B cell (primary cell): ENCODE measurements around the gene STAB1. TPM values are rescaled to one million over a fixed set of nuclear protein-coding genes. Genes with fewer than 3 reads are reported as not detected.

ENCODE experiments used
- ATAC-seq: fragments of 200-7000 bp; cut with Tn5 transposase; one replicate; pipeline ENCODE4 v1.10.0; 2021; ENCODE audit warnings: low read depth, mild to moderate bottlenecking, moderate number of reproducible peaks, moderate library complexity
- CTCF ChIA-PET: fragments of 350-600 bp; sonication (Branson Sonifier 250); formaldehyde crosslinking; loops from one replicate; lab custom pipeline; 2021; ENCODE audit warnings: antibody characterized with exemption, inconsistent platforms; lab: Charles Lee
- POLR2A ChIA-PET: fragments of 350-600 bp; sonication (Branson Sonifier 250); formaldehyde crosslinking; loops from one replicate; lab custom pipeline; 2021; ENCODE audit warnings: antibody characterized with exemption; lab: Charles Lee
- DNase-seq: peaks from one replicate; pipeline ENCODE4 v3.0.0; 2013
- H2AFZ ChIP-seq: 2 replicates; pipeline ENCODE4 v1.6.1; 2012; ENCODE audit warnings: mild to moderate bottlenecking, low read depth, low read length; ENCODE audit not compliant: insufficient read depth, poor library complexity, severe bottlenecking
- H3K27ac ChIP-seq, 2 donors: 1 replicate in 1 of 2; 2 replicates in 1 of 2; pipeline ENCODE4 v1.5.1; 2012 to 2013; ENCODE audit warnings: low read length in 2 of 2, mild to moderate bottlenecking in 2 of 2, moderate library complexity in 1 of 2
- H3K27me3 ChIP-seq, 4 experiments: fragments of 200-600 bp in 1 of 4; sonication (generic) in 1 of 4; replicated peaks in 1 of 4; 1 replicate in 2 of 4; 2 replicates in 2 of 4; pipeline versions ENCODE4 v1.6.1 to v1.7.0; 2013 to 2016; ENCODE audit warnings: low read length in 3 of 4, mild to moderate bottlenecking in 2 of 4, mixed read lengths in 1 of 4, moderate library complexity in 1 of 4; ENCODE audit not compliant: insufficient read depth in 4 of 4, control insufficient read depth in 3 of 4; ENCODE audit errors: control extremely low read depth in 1 of 4
- H3K36me3 ChIP-seq, 2 experiments: replicated peaks in 1 of 2; 1 replicate in 1 of 2; 2 replicates in 1 of 2; pipeline versions ENCODE4 v1.6.1 to v1.7.1; 2013; ENCODE audit warnings: low read length in 1 of 2; ENCODE audit not compliant: insufficient read depth in 2 of 2, control insufficient read depth in 1 of 2; ENCODE audit errors: control extremely low read depth in 1 of 2, extremely low read depth in 1 of 2
- H3K4me1 ChIP-seq, 2 donors: fragments of 200-600 bp in 1 of 2; sonication (generic) in 1 of 2; 1 replicate in 1 of 2; 2 replicates in 1 of 2; pipeline versions ENCODE4 v1.5.1 to v1.6.1; 2013 to 2017; ENCODE audit warnings: low read length in 2 of 2; ENCODE audit not compliant: control insufficient read depth in 2 of 2, insufficient read depth in 2 of 2
- H3K4me2 ChIP-seq: replicated peaks from 2 replicates; pipeline ENCODE3; 2012; ENCODE audit warnings: mild to moderate bottlenecking, low read depth, low read length; ENCODE audit not compliant: poor library complexity, severe bottlenecking
- H3K4me3 ChIP-seq, 5 experiments: fragments of 200-600 bp in 1 of 5; sonication (generic) in 1 of 5; 1 replicate in 3 of 5; 2 replicates in 2 of 5; pipeline versions ENCODE4 v1.5.1 to v1.7.0; 2011 to 2016; ENCODE audit warnings: low read length in 4 of 5, mild to moderate bottlenecking in 4 of 5, low read depth in 2 of 5, control low read depth in 1 of 5, moderate library complexity in 1 of 5; ENCODE audit not compliant: insufficient read depth in 1 of 5; ENCODE audit errors: control extremely low read depth in 1 of 5, extremely low read depth in 1 of 5
- H3K79me2 ChIP-seq: fragments of 200-600 bp; sonication (generic); one replicate; pipeline ENCODE4 v1.6.0; 2016; ENCODE audit warnings: low read length; ENCODE audit not compliant: control insufficient read depth, insufficient read depth
- H3K9ac ChIP-seq: fragments of 200-600 bp; sonication (generic); 2 replicates; pipeline ENCODE4 v1.6.1; 2017; ENCODE audit warnings: mild to moderate bottlenecking, low read length, moderate library complexity
- H3K9me3 ChIP-seq, 3 donors: one replicate each; pipeline versions ENCODE4 v1.6.1 to v1.7.1; 2013; ENCODE audit warnings: low read length in 2 of 3; ENCODE audit not compliant: control insufficient read depth in 2 of 3, insufficient read depth in 1 of 3; ENCODE audit errors: control extremely low read depth in 1 of 3
- H4K20me1 ChIP-seq: 2 replicates; pipeline ENCODE4 v1.6.0; 2012; ENCODE audit warnings: mild to moderate bottlenecking, low read length; ENCODE audit not compliant: insufficient read depth, control insufficient read depth, poor library complexity, severe bottlenecking
- H3K27ac Mint-ChIP-seq: one replicate; pipeline ENCODE4 v1.8.0; 2021; ENCODE audit warnings: mixed read lengths
- H3K27me3 Mint-ChIP-seq: one replicate; pipeline ENCODE4 v1.8.0; 2021; ENCODE audit warnings: mixed read lengths
- H3K4me1 Mint-ChIP-seq: one replicate; pipeline ENCODE4 v1.8.0; 2021; ENCODE audit warnings: mixed read lengths
- H3K4me3 Mint-ChIP-seq: one replicate; pipeline ENCODE4 v1.8.0; 2021; ENCODE audit warnings: mixed read lengths
- H3K9me3 Mint-ChIP-seq: one replicate; pipeline ENCODE4 v1.8.0; 2022; ENCODE audit warnings: mixed read lengths; ENCODE audit not compliant: insufficient read depth
- CTCF ChIP-seq: fragments of 200-600 bp; IDR thresholded peaks from one replicate; pipeline ENCODE4 v1.8.0; 2022; ENCODE audit warnings: antibody characterized with exemption, mild to moderate bottlenecking
- EZH2 ChIP-seq: IDR thresholded peaks from 2 replicates; pipeline ENCODE4 v1.6.1; 2012; ENCODE audit warnings: borderline replicate concordance, low read depth, mild to moderate bottlenecking, moderate library complexity, low read length; ENCODE audit not compliant: insufficient read depth, poor library complexity, severe bottlenecking
- WGBS: methylation state at CpG from one replicate; pipeline ENCODE4 v1.1.5; 2013; ENCODE audit warnings: missing lambda C conversion rate; ENCODE audit not compliant: insufficient coverage; 5-methylcytosine and 5-hydroxymethylcytosine counted together
- intact Hi-C: fragments of 100-400 bp; cut with micrococcal nuclease; formaldehyde crosslinking; loops from one replicate; pipeline ENCODE4 v1.10.0; 2022
- polyA plus RNA-seq: library from polyadenylated mRNA; depleted of rRNA; stranded (reverse); fragments of >200 nt; gene quantifications from 2 replicates; pipeline ENCODE4 v1.2.3, GENCODE V29; 2012
- total RNA-seq, 2 donors: library from RNA; stranded (reverse); fragments of 120-200 nt in 1 of 2; gene quantifications; 1 replicate in 1 of 2; 2 replicates in 1 of 2; pipeline versions ENCODE4 v1.2.3 to v1.2.4, GENCODE V29; 2013 to 2022

The STAB1 gene
- total and polyA plus RNA-seq, 2 donors (not counting 1 experiment from before 2014, with no cell fraction given) = 3.8 to 4.5 TPM

DNA sequence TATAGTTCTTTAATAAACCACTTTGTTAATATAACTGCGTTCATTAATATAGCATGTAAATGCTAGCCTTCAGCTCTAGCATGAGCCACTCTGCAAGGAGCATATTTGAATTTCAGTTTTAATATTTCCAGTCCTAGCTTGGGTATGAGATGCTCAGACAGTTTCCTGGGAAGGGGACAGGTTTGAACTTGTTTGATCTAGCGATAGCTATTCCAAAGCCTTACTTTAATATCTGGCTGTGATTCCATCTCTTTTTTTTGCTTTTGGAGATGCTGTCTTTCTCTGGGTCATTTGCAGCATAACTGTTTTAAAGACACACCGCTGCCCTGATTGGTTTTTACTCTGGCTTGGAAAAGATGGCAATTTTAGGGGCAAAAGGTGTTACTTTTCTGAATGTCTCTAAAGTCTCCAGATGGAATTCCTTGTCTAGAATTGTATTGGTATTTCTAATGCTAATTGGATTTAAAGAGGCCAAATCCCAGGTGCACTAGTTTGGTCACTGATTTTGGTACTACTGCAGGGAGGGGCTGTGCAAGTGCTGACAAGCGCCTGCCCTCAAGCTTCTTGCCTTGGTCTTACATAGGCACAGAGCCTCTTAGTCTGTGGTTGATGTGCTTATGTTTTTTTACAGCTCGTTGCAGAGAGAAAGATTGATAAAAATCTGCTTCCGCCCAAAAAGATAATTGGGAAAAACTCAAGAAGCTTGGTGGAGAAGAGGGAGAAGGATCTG is 36.9 kb upstream of the STAB1 start:
- POLR2A ChIA-PET = no interaction called here
- TF ChIP-seq CTCF = no peak
- TF ChIP-seq EZH2 = no peak
- H3K27ac Mint-ChIP-seq = peak overlapping the region; percentile 1
- no peak overlapping the region for H3K4me3 Mint-ChIP-seq
- H3K27me3 ChIP-seq = no peaks in the 10 kb centered on the region
- no peak overlapping the region for H2AFZ ChIP-seq
- WGBS = 93% methylated on average over 5 of the region's 6 CpGs
- no peaks in the 10 kb centered on the region for H3K9me3 ChIP-seq
- no peak for ATAC-seq
- H3K79me2 ChIP-seq = peaks cover 27% of the 10 kb centered on the region
- intact Hi-C loops = loop anchor here (5.0 kb wide), 2 partner anchors 229 to 231 kb away; partner anchors contain the start of genes GNL3, PBRM1 and TLR9
- H3K4me2 ChIP-seq = no peak overlapping the region
- no peak overlapping the region for H3K9ac ChIP-seq
- peaks cover 41% of the 10 kb centered on the region for H3K4me1 Mint-ChIP-seq
- peaks cover 9% of the 10 kb centered on the region for H4K20me1 ChIP-seq
- no peaks in the 10 kb centered on the region for H3K9me3 Mint-ChIP-seq
- H3K4me3 ChIP-seq = no peak overlapping the region
- CTCF ChIA-PET = interaction anchor here (1.1 to 5.1 kb wide), 3 partner anchors 11 to 103 kb away, joined by 3 to 23 read pairs (median 6); partner anchors contain the start of gene SEMA3G
- H3K36me3 ChIP-seq = peaks cover 6 to 24% of the 10 kb centered on the region in 2 experiments
- peaks cover 16 to 27% of the 10 kb centered on the region in 2 donors for H3K4me1 ChIP-seq
- no peak overlapping the region for H3K27ac ChIP-seq
- H3K27me3 Mint-ChIP-seq = no peaks in the 10 kb centered on the region
- DNase-seq = no peak
